GM12874 (cell line): ENCODE measurements around the gene OTOF.

Source experiments
- TF ChIP-seq, protein P1 (sequence below): IDR thresholded peaks from 2 replicates; pipeline ENCODE4 v1.5.1; 2011; ENCODE audit warnings: low read depth, mild to moderate bottlenecking, control low read depth, low read length, moderate library complexity; ENCODE audit not compliant: insufficient read depth

Gene OTOF

DNA sequence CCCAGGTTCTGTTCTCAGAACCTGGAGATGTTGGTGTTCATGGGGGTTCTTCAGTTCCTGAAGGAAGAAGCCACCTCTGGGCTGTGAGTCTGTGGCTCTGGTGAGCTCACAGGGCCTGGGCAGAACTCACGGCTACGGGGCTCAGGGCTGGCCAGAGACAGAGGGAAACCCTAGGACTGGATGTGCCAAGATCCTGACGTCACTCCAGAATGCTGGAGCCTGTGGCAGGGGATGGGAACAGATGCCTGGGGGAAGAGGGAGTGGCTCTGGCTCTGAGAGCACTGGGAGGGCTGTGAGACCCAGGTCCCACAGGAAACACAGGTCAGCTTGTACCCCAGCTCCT is at the start of gene OTOF:
Gene OTOF, minus strand, starts transcription at position 214 of the 343 bp plus-strand sequence.
- TF ChIP-seq, protein P1, sequence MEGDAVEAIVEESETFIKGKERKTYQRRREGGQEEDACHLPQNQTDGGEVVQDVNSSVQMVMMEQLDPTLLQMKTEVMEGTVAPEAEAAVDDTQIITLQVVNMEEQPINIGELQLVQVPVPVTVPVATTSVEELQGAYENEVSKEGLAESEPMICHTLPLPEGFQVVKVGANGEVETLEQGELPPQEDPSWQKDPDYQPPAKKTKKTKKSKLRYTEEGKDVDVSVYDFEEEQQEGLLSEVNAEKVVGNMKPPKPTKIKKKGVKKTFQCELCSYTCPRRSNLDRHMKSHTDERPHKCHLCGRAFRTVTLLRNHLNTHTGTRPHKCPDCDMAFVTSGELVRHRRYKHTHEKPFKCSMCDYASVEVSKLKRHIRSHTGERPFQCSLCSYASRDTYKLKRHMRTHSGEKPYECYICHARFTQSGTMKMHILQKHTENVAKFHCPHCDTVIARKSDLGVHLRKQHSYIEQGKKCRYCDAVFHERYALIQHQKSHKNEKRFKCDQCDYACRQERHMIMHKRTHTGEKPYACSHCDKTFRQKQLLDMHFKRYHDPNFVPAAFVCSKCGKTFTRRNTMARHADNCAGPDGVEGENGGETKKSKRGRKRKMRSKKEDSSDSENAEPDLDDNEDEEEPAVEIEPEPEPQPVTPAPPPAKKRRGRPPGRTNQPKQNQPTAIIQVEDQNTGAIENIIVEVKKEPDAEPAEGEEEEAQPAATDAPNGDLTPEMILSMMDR, result no peak

GRCh38 chr2:26526589-26526988 is 48.7 kb upstream of the OTOF start:
- TF ChIP-seq, protein P1, result no peak

DNA sequence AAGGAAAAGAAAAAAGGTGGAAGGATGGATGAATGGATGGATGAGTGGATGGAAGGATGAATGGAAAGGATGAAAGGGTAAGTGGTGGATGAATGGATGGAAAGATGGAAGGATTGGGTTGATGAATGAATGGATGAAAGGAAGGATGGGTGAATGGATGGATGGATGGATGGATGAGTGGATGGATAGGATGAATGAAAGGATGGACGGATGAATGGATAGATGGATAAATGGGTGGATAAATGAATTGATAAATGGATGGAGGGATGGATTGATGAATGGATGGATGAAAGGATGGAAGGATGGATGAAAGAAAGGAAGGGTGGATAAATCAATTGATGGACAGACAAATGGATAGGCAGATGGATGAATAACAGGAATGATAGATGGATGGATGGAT is 48.2 kb upstream of the OTOF start:
- TF ChIP-seq, protein P1, result no peak

DNA sequence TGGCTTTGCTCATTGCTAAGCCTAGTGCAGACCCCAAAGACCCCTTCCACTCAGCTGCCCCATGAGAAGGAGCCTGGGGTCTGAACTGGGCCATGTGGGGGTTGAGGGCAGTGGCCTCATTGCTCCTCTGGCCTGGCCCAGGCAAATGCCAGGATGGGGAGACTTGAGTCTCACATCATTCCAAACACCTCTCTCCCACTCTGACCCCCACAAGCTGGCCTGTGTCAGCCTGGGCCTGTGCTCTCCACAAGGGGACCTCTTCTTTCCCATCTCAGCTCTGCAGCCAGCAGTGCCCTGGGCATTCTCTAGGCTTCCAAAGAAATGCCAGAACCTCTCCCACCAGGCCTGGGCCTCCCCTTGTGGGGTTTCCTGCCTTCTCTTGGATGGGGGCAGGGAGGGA is 45.8 kb upstream of the OTOF start:
- TF ChIP-seq, protein P1, result no peak

DNA sequence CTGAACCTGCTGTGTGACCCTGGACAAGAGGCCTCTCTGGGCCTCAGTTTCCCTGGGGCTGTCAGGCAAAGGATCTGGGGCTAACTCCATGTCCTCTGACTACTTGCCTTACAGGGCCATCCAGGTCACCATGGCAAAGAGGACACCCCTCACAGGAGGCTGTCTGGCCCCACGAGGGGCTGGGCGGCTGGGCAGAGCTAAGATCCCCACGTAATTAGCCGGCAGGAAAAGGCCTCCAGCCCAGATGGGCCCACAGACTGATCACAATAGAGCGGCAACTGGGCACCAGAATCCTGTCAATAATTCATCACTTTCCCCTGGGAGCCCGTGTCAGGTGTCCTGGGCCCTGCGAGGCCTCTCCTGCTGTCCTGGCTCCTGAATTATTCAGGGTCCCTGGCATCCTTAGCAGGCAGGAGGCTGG is 44.8 kb upstream of the OTOF start:
- TF ChIP-seq, protein P1, result no peak

- TF ChIP-seq, protein P1, result no peak
Observed at GRCh38 chr2:26522325-26522724, 44.4 kb upstream of the OTOF start.

DNA sequence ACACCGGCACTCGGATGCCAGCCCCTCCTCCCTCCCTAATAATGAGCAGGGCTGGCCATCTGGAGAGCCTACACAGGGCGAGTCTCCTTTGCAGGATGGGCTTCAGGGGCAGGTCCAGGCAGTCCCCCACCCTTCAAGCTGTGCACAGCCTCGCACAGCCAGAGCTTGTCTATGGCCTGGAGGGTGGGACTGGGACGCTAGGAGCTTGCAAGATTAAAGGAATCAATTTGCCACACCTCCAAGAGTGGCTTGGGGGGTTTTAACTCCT is 43.9 kb upstream of the OTOF start:
- TF ChIP-seq, protein P1, result no peak
